ENCODE data around the gene ZNF638.

The ZNF638 gene

GRCh38 chr2:71455741-71456569 is 124.4 kb downstream of the ZNF638 start:
- DNase-seq (ENCODE audit: low read depth in 3 of 3, low spot score in 1 of 3): no peak

GRCh38 chr2:71456617-71457016 is 125.0 kb downstream of the ZNF638 start:
- no peak for DNase-seq (ENCODE audit: low read depth in 3 of 3, low spot score in 1 of 3)

- DNase-seq (ENCODE audit: low read depth in 3 of 3, low spot score in 1 of 3): no peak
These were observed 125.7 kb downstream of the ZNF638 start for GRCh38 chr2:71457123-71457915.

GRCh38 chr2:71457923-71458322 is 126.3 kb downstream of the ZNF638 start:
- no peak for DNase-seq (ENCODE audit: low read depth in 3 of 3, low spot score in 1 of 3)

GRCh38 chr2:71458413-71459083 is 127.0 kb downstream of the ZNF638 start:
- no peak for DNase-seq (ENCODE audit: low read depth in 3 of 3, low spot score in 1 of 3)

GRCh38 chr2:71459084-71459431 is 127.5 kb downstream of the ZNF638 start:
- DNase-seq (ENCODE audit: low read depth in 3 of 3, low spot score in 1 of 3): no peak

GRCh38 chr2:71460056-71460455 is 128.5 kb downstream of the ZNF638 start:
- no peak for DNase-seq (ENCODE audit: low read depth in 3 of 3, low spot score in 1 of 3)

GRCh38 chr2:71460595-71461303 is 129.2 kb downstream of the ZNF638 start:
- DNase-seq (ENCODE audit: low read depth in 3 of 3, low spot score in 1 of 3): no peak

GRCh38 chr2:71461304-71461671 is 129.7 kb downstream of the ZNF638 start:
- DNase-seq (ENCODE audit: low read depth in 3 of 3, low spot score in 1 of 3): no peak

GRCh38 chr2:71462056-71462605 is 130.5 kb downstream of the ZNF638 start:
- no peak for DNase-seq (ENCODE audit: low read depth in 3 of 3, low spot score in 1 of 3)

- DNase-seq (ENCODE audit: low read depth in 3 of 3, low spot score in 1 of 3): no peak
These were observed 131.2 kb downstream of the ZNF638 start for GRCh38 chr2:71462641-71463341.

GRCh38 chr2:71463342-71463654 is 131.7 kb downstream of the ZNF638 start:
- DNase-seq (ENCODE audit: low read depth in 3 of 3, low spot score in 1 of 3): no peak

GRCh38 chr2:71464389-71464788 is 132.8 kb downstream of the ZNF638 start:
- DNase-seq (ENCODE audit: low read depth in 3 of 3, low spot score in 1 of 3): no peak

- no peak for DNase-seq (ENCODE audit: low read depth in 3 of 3, low spot score in 1 of 3)
These were observed 133.8 kb downstream of the ZNF638 start for GRCh38 chr2:71465356-71465755.

- no peak for DNase-seq (ENCODE audit: low read depth in 3 of 3, low spot score in 1 of 3)
These were observed 134.3 kb downstream of the ZNF638 start for GRCh38 chr2:71465961-71466300.

GRCh38 chr2:71466301-71467179 is 135.0 kb downstream of the ZNF638 start:
- no peak for DNase-seq (ENCODE audit: low read depth in 3 of 3, low spot score in 1 of 3)

GRCh38 chr2:71467180-71467815 is 135.7 kb downstream of the ZNF638 start:
- no peak for DNase-seq (ENCODE audit: low read depth in 3 of 3, low spot score in 1 of 3)

- DNase-seq (ENCODE audit: low read depth in 3 of 3, low spot score in 1 of 3): no peak
These were observed 136.9 kb downstream of the ZNF638 start for GRCh38 chr2:71468279-71469015.

Measured in stimulated activated CD4-positive, alpha-beta T cell treated with anti-CD3 and anti-CD28 coated beads, TNF-alpha, amount 100 ng/mL, for 1 hour (primary cell).